GM06990 (cell line): ENCODE results near the gene ABCB6.
"Not testable (repeated sequence)": the region's sequence is repeated elsewhere in the genome, so short reads cannot be mapped to it uniquely, and the experiment has no call there.

Experiments used
- DNase-seq: peaks from one replicate; pipeline ENCODE4 v3.0.0-alpha.2; 2011; ENCODE audit not compliant: insufficient read length; ENCODE audit errors: extremely low read depth
- H3K27me3 ChIP-seq: replicated peaks from 2 replicates; pipeline ENCODE4 v1.6.0; 2011; ENCODE audit warnings: low read length; ENCODE audit not compliant: control insufficient read depth, insufficient read depth
- H3K36me3 ChIP-seq: 2 replicates; pipeline ENCODE4 v1.5.1; 2011; ENCODE audit warnings: low read length; ENCODE audit not compliant: control insufficient read depth, insufficient read depth
- H3K4me3 ChIP-seq: replicated peaks from 2 replicates; pipeline ENCODE4 v1.5.1; 2011; ENCODE audit warnings: low read depth, mild to moderate bottlenecking, control low read depth, low read length
- CTCF ChIP-seq: IDR thresholded peaks from 2 replicates; pipeline ENCODE4 v1.5.1; 2011; ENCODE audit warnings: low read length, control low read depth, mild to moderate bottlenecking, inconsistent platforms; ENCODE audit not compliant: insufficient read depth, poor library complexity, severe bottlenecking

The ABCB6 gene

GRCh38 chr2:219218732-219219701 lies at the start of gene ABCB6:
TSS of gene ABCB6 (minus strand) at chr2:219218958. CDS start at chr2:219218673, 285 bp downstream.
- TF ChIP-seq CTCF: no peak
- peak; percentile 88 for DNase-seq
- Histone ChIP-seq H3K36me3 (peaks cover 18% of the 10 kb centered on the region), H3K27me3 (no peaks in the 10 kb centered on the region), H3K4me3 (peak within 1 kb of the TSS; percentile 59)

GRCh38 chr2:219268294-219268693 lies 49.5 kb upstream of the ABCB6 start:
- H3K36me3 ChIP-seq: no peaks in the 10 kb centered on the region
- H3K27me3 ChIP-seq: no peaks in the 10 kb centered on the region
- DNase-seq: no peak
- TF ChIP-seq CTCF: no peak
- H3K4me3 ChIP-seq: no peak overlapping the region

GRCh38 chr2:219266886-219267285 lies 48.1 kb upstream of the ABCB6 start:
- DNase-seq: no peak
- no peak overlapping the region for H3K4me3 ChIP-seq
- TF ChIP-seq CTCF: no peak
- H3K36me3 ChIP-seq: no peaks in the 10 kb centered on the region
- H3K27me3 ChIP-seq: no peaks in the 10 kb centered on the region

- no peak for DNase-seq
- no peaks in the 10 kb centered on the region for H3K36me3 ChIP-seq
- H3K27me3 ChIP-seq: no peaks in the 10 kb centered on the region
- no peak for TF ChIP-seq CTCF
- H3K4me3 ChIP-seq: no peak overlapping the region
Measured at GRCh38 chr2:219266232-219266631, 47.5 kb upstream of the ABCB6 start.

- Histone ChIP-seq H3K4me3 (no peak overlapping the region), H3K27me3 (no peaks in the 10 kb centered on the region), H3K36me3 (no peaks in the 10 kb centered on the region)
- no peak for TF ChIP-seq CTCF
- no peak for DNase-seq
Measured at GRCh38 chr2:219261024-219261855, 42.5 kb upstream of the ABCB6 start.

GRCh38 chr2:219258942-219259341 lies 40.2 kb upstream of the ABCB6 start:
- not testable (repeated sequence) for H3K4me3 ChIP-seq, H3K36me3 ChIP-seq, DNase-seq, H3K27me3 ChIP-seq
